ENCODE data around the gene OR10K2. TPM values are rescaled to one million over a fixed set of nuclear protein-coding genes. Genes with fewer than 3 reads are reported as not detected.

The OR10K2 gene
- total RNA-seq, 4 donors from 2014 or later, result not detected

DNA sequence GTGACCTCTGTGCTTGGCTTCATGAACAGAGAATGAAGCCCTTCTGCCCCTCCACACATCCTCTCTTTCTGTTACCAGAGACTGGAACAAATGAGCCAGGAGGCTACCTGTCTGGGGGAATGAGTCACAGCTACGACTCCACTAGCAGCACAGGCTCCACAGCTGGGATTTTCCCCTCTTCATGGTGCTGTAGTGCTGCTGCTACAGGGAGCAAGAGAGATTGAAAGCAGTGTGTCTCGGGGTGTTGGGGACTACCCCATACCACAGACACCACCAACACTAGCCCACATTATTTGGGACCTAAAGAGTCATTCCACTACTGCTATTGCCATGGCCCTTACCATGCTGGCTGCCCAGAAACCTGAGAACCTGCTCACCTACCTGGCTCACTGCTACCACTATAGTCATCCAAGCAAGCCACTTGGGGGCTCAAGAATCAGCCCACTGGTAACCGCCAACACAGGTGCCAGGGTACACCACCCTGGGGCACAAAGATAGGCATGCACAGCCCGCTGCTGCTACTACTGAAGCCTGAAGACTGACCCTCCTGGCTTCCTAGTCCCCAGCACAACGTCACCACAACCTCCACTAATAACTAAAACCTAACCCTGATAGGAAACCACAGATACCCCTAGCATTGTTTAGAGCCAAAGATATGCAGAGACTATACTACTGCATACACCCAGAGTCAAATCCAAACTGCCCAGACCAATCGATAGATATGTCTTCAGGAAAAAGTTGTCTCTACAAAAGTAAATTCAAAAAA is 54.7 kb downstream of the OR10K2 start:
- H3K9me3 ChIP-seq, result peaks cover 9% of the 10 kb centered on the region
- H3K27ac ChIP-seq, result no peak overlapping the region
- no peak overlapping the region for H3K4me3 ChIP-seq
- TF ChIP-seq POLR2AphosphoS5 (IDR thresholded peaks at IDR 0.05) (no peak), EP300 (IDR thresholded peaks at IDR 0.05) (no peak), POLR2A (IDR thresholded peaks at IDR 0.05) (no peak)
- TF ChIP-seq, protein P1, sequence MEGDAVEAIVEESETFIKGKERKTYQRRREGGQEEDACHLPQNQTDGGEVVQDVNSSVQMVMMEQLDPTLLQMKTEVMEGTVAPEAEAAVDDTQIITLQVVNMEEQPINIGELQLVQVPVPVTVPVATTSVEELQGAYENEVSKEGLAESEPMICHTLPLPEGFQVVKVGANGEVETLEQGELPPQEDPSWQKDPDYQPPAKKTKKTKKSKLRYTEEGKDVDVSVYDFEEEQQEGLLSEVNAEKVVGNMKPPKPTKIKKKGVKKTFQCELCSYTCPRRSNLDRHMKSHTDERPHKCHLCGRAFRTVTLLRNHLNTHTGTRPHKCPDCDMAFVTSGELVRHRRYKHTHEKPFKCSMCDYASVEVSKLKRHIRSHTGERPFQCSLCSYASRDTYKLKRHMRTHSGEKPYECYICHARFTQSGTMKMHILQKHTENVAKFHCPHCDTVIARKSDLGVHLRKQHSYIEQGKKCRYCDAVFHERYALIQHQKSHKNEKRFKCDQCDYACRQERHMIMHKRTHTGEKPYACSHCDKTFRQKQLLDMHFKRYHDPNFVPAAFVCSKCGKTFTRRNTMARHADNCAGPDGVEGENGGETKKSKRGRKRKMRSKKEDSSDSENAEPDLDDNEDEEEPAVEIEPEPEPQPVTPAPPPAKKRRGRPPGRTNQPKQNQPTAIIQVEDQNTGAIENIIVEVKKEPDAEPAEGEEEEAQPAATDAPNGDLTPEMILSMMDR (IDR thresholded peaks at IDR 0.05), result no peak
- WGBS, result 81% methylated on average over 6 of the region's 6 CpGs
- H3K4me1 ChIP-seq, result no peaks in the 10 kb centered on the region
- H3K27me3 ChIP-seq, result no peaks in the 10 kb centered on the region
- no peak for DNase-seq (ENCODE audit: low spot score in 2 of 2)
- H3K36me3 ChIP-seq, result no peaks in the 10 kb centered on the region

Other genes starting within 250 kb of the OR10K2 start
- under 1 TPM in 2 of 4 donors, not detected in 2; 0.38 to 0.97 TPM for gene CD1D, start 245.3 kb downstream of the OR10K2 start, total RNA-seq
- 10 to 100 TPM; 15.0 to 21.5 (median 19.9) TPM for gene CD1A, start 171.8 kb downstream of the OR10K2 start, total RNA-seq
- 1 to 10 TPM; 3.9 to 8.6 (median 5.2) TPM for gene CD1C, start 136.3 kb downstream of the OR10K2 start, total RNA-seq
- not detected for gene CD1B, start 94.7 kb downstream of the OR10K2 start, total RNA-seq
- 10 to 100 TPM in 1 of 4 donors, 1 to 10 TPM in 3; 4.9 to 10.5 (median 9.4) TPM for gene CD1E, start 72.3 kb downstream of the OR10K2 start, total RNA-seq
- not detected for gene OR10T2, start 26.8 kb downstream of the OR10K2 start, total RNA-seq
- not detected for gene OR10K1, start 35.6 kb upstream of the OR10K2 start, total RNA-seq
- not detected for gene OR10R2, start 46.0 kb upstream of the OR10K2 start, total RNA-seq
- not detected for gene OR6Y1, start 128.2 kb upstream of the OR10K2 start, total RNA-seq
- not detected for gene OR6P1, start 144.3 kb upstream of the OR10K2 start, total RNA-seq
- not detected for gene OR10X1, start 153.7 kb upstream of the OR10K2 start, total RNA-seq
- not detected for gene OR10Z1, start 179.0 kb upstream of the OR10K2 start, total RNA-seq